Activated CD4-positive, alpha-beta T cell treated with anti-CD3 and anti-CD28 coated beads, Interleukin-2, amount 50 U/mL, for 24 hours (primary cell): ENCODE results near the gene KRTAP4-5.
"Not testable (repeated sequence)": the region's sequence is repeated elsewhere in the genome, so short reads cannot be mapped to it uniquely, and the experiment has no call there.

Experiments
- DNase-seq, 2 donors: peaks; one replicate each; pipeline ENCODE4 v3.0.0-alpha.2; 2020; ENCODE audit warnings: low read depth in 1 of 2, low spot score in 1 of 2

Gene KRTAP4-5

DNA sequence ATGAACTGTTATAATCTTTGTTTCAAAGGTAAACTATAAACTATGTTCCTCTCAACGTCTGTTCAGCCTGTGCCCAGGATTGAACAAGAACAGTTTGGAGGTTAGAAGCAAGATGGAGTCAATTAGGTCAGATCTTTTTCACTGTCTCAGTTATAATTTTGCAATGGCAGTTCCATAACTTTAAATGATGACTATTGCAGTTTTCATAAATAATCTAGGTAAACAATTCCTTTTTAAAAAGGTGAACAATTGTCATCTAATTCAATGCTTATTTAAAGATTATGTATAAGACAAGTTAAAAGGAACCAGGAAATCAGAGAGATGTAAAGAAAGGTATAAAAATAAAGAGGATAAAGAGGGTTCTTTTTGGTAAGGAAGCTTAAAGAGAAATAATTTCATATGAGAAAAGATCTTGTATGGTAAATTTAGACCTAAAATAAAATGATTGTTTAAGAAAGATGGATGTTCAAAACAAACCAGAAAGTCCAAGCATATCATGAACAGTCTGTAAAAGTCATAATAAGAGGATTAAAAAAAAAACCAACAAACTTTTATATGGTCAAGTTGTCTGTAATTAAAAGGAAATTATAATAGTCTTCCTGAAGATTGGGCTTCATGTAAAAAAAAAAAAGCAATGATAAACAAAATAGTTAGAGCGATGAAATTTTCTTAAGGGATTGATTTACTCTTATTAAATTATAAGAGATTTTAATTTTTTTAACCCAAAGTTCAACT lies 38.3 kb downstream of the KRTAP4-5 start:
- no peak for DNase-seq

DNA sequence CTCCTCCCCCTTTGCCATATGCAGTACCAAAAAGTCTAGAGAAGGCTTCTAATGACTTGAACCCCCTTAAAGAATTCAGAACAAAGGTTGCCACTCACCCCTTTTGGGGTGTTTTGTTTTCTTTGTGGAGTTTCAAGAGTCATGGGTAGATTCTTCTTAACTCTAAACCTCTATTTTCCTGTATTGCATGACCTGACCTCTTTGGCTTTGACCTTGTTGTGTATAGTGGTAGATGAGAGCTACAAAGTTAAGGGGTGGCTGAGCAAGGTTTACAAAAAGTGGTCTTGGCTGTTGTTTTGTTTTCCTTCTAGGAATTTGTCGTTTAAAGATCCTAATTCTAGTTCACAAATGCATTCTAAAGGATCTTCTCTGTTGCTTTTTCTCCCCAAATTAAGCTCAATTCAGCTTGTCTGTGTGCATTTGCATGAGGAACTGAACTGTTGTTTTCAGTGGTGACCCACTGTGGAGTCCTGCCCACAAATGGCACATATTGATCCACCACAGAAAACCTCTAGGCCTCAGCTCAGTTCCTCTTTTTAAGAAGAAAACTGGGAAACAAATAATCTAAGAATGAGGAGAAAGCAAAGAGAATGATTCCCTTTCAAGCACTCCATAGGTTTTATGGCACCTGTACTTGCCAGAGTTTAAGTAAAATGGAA lies 40.8 kb downstream of the KRTAP4-5 start:
- DNase-seq, result not testable (repeated sequence)

DNA sequence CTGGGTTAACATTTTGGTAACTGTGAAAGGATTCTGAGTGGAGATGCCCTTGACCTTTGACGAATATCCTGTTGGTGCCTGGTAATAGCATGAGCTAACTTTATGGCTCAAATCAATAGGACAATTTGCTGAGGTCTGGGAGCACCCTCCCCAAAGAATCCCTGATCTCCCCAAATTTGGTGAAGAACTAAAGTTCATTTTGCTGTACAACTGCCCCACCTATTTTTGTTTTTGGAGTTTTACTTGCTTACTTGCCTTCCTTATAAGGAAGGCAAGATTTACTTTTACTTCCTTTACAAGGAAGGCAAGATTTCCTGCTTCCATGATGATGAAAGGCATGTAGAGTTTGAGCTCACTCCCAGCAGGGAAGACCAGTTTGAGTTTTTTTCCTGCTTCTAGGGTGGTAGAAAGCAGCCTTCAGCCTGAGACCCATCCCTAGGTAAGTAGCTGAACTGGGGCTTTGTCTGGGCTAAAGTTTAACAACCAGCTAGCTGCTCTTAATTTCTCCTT lies 41.6 kb downstream of the KRTAP4-5 start:
- no peak for DNase-seq

DNA sequence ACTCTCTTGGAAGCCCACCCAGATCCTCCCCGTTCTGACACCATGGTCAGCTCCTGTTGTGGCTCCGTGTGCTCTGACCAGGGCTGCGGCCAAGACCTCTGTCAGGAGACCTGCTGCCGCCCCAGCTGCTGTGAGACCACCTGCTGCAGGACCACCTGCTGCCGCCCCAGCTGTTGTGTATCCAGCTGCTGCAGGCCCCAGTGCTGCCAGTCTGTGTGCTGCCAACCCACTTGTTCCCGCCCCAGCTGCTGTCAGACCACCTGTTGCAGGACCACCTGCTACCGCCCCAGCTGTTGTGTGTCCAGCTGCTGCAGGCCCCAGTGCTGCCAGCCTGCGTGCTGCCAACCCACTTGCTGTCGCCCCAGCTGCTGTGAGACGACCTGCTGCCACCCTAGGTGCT lies 44.3 kb downstream of the KRTAP4-5 start, which contains the start of gene KRTAP4-9:
TSS of gene KRTAP4-9 (plus strand) at position 43 of the 400 bp plus-strand sequence. CDS start at position 43, 0 bp downstream.
- DNase-seq, result not testable (repeated sequence)

DNA sequence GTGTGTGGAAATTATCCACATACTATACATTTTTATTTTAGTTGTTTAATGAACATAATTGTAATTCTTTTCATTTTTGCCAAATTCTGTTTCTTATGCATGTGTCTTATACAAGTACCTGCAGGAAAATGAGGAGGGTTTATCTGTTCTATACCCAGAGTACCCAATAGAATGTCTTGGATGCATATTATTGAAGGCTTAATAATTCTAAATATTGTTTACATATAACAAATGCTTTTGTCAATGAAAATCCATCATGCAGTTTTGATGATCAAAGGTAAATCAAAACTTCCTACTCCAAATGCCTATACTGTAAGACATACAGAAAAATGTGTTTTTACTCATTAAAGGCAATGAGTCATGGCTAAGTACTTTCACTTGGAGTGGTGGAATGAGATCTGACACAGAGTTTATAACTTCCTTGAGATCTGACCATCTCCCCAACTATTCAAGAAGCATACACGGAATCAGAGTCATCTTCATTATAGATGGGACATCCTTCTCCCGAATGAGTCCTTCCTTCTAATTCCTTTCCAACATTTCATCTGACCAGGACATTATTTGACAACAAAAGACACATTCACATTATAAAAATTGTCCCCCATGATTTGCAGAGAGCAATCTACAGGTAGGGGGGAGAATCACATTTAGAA lies 45.1 kb downstream of the KRTAP4-5 start:
- DNase-seq, result not testable (repeated sequence)

DNA sequence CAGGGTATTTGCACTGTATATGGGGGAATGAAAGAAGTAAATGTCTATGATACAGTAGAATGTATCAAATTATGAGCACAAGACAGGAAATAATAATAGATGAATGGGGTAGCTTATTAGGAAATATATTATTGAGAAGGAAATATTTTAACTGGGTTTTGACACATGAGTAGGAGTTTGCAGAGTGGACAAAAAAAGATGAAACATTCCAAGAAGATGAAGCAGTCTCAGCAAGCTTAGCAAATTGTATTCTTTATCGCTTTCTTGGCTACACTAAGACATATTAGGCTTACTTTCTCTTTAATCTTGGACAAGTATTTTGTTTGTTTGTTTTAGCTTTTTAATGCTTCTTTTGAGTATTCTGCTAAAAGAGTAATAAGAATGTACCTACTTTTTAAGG lies 45.7 kb downstream of the KRTAP4-5 start:
- DNase-seq, result no peak

DNA sequence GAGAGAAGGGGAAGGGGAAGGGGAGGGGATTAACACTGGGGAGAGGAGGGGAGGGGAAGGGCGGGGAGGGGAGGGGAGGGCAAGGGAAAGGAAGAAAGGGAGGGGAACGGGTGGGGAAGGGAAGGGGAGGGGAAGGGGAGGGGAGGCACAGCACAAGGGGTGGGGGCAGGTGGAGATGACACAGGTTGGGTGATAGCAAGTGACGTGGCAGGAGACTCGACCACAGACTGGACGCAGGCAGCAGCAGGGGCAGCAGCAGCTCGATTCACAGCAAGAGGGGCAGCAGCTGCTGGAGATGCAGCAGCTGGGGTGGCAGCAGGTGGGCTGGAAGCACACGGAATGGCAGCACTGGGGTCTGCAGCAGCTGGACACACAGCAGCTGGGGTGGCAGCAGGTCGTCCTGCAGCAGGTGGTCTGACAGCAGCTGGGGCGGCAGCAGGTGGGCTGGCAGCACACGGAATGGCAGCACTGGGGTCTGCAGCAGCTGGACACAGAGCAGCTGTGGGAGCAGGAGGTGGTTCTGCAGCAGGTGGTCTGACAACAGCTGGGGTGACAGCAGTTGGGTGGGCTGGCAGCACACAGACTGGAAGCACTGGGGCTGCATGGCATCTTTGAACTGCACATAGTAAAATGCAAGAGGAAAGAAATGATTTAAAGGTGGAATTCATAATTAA lies 47.9 kb downstream of the KRTAP4-5 start, which contains the start of gene KRTAP4-16:
TSS of gene KRTAP4-16 (minus strand) at position 624 of the 674 bp plus-strand sequence. CDS start at position 624, 0 bp downstream.
- no peak for DNase-seq

DNA sequence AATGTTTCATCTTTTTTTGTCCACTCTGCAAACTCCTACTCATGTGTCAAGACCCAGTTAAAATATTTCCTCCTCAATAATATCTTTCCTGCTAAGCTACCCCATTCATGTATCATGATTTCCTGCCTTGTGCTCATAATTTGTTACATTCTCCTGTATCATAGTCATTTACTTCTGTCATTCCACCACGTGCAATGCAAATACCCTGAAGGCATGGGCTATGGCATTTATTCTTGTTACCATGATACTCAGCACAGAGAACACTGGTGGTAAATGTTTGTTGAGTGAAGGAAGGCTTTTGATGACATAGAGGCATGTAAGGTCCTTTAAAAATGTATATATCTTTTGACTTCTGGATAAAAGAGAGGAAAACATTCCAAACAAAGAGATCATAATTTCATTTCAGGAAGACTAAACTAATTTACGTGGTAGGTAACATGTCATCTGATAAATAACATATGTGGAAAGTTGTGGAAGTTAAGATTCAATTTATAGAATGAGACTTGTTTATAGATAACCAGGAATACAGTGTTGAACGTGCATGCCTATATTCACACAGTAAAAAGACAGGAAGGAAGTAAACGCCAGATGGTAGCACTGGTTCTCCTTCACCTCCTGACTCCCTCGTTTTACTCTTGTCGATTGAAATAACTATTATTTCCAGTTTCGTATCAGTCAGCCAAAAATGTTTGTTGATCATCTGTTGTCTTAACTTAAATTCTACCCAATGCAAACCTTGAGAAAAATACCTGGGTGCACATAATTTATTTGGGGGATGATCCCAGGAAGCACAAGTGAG lies 49.7 kb downstream of the KRTAP4-5 start:
- DNase-seq, result not testable (repeated sequence)
